ENCODE data around the gene MSANTD2. TPM values are rescaled to one million over a fixed set of nuclear protein-coding genes. Genes with fewer than 3 reads are reported as not detected.

The MSANTD2 gene
- polyA plus RNA-seq, 1 of the 3 experiments (the other 2 are of a cell fraction) = 6.4 TPM

GRCh38 chr11:124841840-124842239 lies 41.6 kb upstream of the MSANTD2 start:
- H3K9ac ChIP-seq = no peak overlapping the region
- H3K9me3 ChIP-seq = no peaks in the 10 kb centered on the region
- 52% methylated on average over 2 of the region's 2 CpGs for WGBS (ENCODE audit: low lambda C conversion rate)
- H4K20me1 ChIP-seq (ENCODE audit: insufficient read depth) = no peaks in the 10 kb centered on the region
- H3K4me2 ChIP-seq = no peak overlapping the region
- no peak overlapping the region for H2AFZ ChIP-seq (ENCODE audit: low read depth)
- no peaks in the 10 kb centered on the region for H3K9me2 ChIP-seq
- H3F3A ChIP-seq (replicated peaks; ENCODE audit: insufficient read depth) = peaks cover 10% of the 10 kb centered on the region
- H3K4me1 ChIP-seq (ENCODE audit: control insufficient read depth in 1 of 2, insufficient read depth in 2 of 2, low read depth in 1 of 2, low read length in 1 of 2) = peaks cover 3 to 14% of the 10 kb centered on the region in 2 experiments; a peak in 2 of 4 replicates
- ChIA-PET POLR2A (no interaction called here), CTCF (interaction anchor here (2.0 to 17.8 kb wide), 3 partner anchors 27 to 198 kb away, joined by 8 to 220 read pairs (median 8); partner anchors contain the start of gene ROBO3)
- TF ChIP-seq MXI1 (IDR thresholded peaks at IDR 0.05; ENCODE audit: low read depth, low read length) = no peak
- no peak overlapping the region for H3K4me3 ChIP-seq (ENCODE audit: low read depth in 2 of 2, low read length in 1 of 2)
- no peak for DNase-seq
- H3K27ac ChIP-seq (ENCODE audit: low read depth in 2 of 2, low read length in 1 of 2) = no peak overlapping the region
- H3K27me3 ChIP-seq (ENCODE audit: insufficient read depth) = peaks cover 36% of the 10 kb centered on the region; the same call in 1 of the 2 replicates
- H3K79me2 ChIP-seq (ENCODE audit: insufficient read depth) = no peaks in the 10 kb centered on the region
- H3K36me3 ChIP-seq (replicated peaks in 1 of 2; ENCODE audit: control insufficient read depth in 1 of 2, insufficient read depth in 2 of 2, low read length in 1 of 2) = no peaks in the 10 kb centered on the region

GRCh38 chr11:124841201-124841600 lies 41.0 kb upstream of the MSANTD2 start:
- TF ChIP-seq FOSL2 (IDR thresholded peaks at IDR 0.05; ENCODE audit: borderline replicate concordance, low read depth) = no peak
- no peak for TF ChIP-seq USF1 (IDR thresholded peaks at IDR 0.05; ENCODE audit: borderline replicate concordance, low read depth)
- TF ChIP-seq MAX (IDR thresholded peaks at IDR 0.05; ENCODE audit: low read depth) = no peak
- TF ChIP-seq TCF12 (IDR thresholded peaks at IDR 0.05) = no peak
- TF ChIP-seq USF2 (IDR thresholded peaks at IDR 0.05; ENCODE audit: borderline replicate concordance, low read depth, low read length) = no peak
- TF ChIP-seq RFX5 (IDR thresholded peaks at IDR 0.05; ENCODE audit: low read length) = no peak
- no peak for TF ChIP-seq SIN3A (IDR thresholded peaks at IDR 0.05; ENCODE audit: borderline replicate concordance, low read depth, low read length)
- no peaks in the 10 kb centered on the region for H3K9me3 ChIP-seq
- ChIA-PET POLR2A (no interaction called here), CTCF (interaction anchor here (2.0 to 17.8 kb wide), 2 partner anchors 27 to 197 kb away, joined by 8 to 220 read pairs; partner anchors contain the start of gene ROBO3)
- H4K20me1 ChIP-seq (ENCODE audit: insufficient read depth) = no peaks in the 10 kb centered on the region
- H3K79me2 ChIP-seq (ENCODE audit: insufficient read depth) = no peaks in the 10 kb centered on the region
- no peak overlapping the region for H3K4me2 ChIP-seq
- peaks cover 35% of the 10 kb centered on the region; the same call in 1 of the 2 replicates for H3K27me3 ChIP-seq (ENCODE audit: insufficient read depth)
- no peaks in the 10 kb centered on the region for H3K9me2 ChIP-seq
- H3K36me3 ChIP-seq (replicated peaks in 1 of 2; ENCODE audit: control insufficient read depth in 1 of 2, insufficient read depth in 2 of 2, low read length in 1 of 2) = no peaks in the 10 kb centered on the region
- H2AFZ ChIP-seq (ENCODE audit: low read depth) = no peak overlapping the region
- H3F3A ChIP-seq (replicated peaks; ENCODE audit: insufficient read depth) = peaks cover 10% of the 10 kb centered on the region
- no peak overlapping the region for H3K27ac ChIP-seq (ENCODE audit: low read depth in 2 of 2, low read length in 1 of 2)
- H3K4me1 ChIP-seq (ENCODE audit: control insufficient read depth in 1 of 2, insufficient read depth in 2 of 2, low read depth in 1 of 2, low read length in 1 of 2) = peaks cover 3 to 14% of the 10 kb centered on the region in 2 experiments; a peak in 2 of 4 replicates
- no peak for DNase-seq
- H3K4me3 ChIP-seq (ENCODE audit: low read depth in 2 of 2, low read length in 1 of 2) = no peak overlapping the region
- WGBS (ENCODE audit: low lambda C conversion rate) = 51% methylated on average over 3 of the region's 3 CpGs
- H3K9ac ChIP-seq = no peak overlapping the region

- Histone ChIP-seq H3K9me3 (no peaks in the 10 kb centered on the region), H3F3A (replicated peaks; ENCODE audit: insufficient read depth) (peaks cover 10% of the 10 kb centered on the region), H3K4me3 (ENCODE audit: low read depth in 2 of 2, low read length in 1 of 2) (no peak overlapping the region), H3K9ac (no peak overlapping the region), H3K79me2 (ENCODE audit: insufficient read depth) (no peaks in the 10 kb centered on the region), H3K4me1 (ENCODE audit: control insufficient read depth in 1 of 2, insufficient read depth in 2 of 2, low read depth in 1 of 2, low read length in 1 of 2) (peaks cover 3 to 14% of the 10 kb centered on the region in 2 experiments; a peak in 2 of 4 replicates), H3K9me2 (no peaks in the 10 kb centered on the region), H3K27me3 (ENCODE audit: insufficient read depth) (peaks cover 29% of the 10 kb centered on the region; the same call in 1 of the 2 replicates), H2AFZ (ENCODE audit: low read depth) (no peak overlapping the region), H3K4me2 (no peak overlapping the region), H3K36me3 (replicated peaks in 1 of 2; ENCODE audit: control insufficient read depth in 1 of 2, insufficient read depth in 2 of 2, low read length in 1 of 2) (no peaks in the 10 kb centered on the region), H3K27ac (ENCODE audit: low read depth in 2 of 2, low read length in 1 of 2) (no peak overlapping the region), H4K20me1 (ENCODE audit: insufficient read depth) (no peaks in the 10 kb centered on the region)
- WGBS (ENCODE audit: low lambda C conversion rate) = 78% methylated on average over 1 of the region's 1 CpG
- ChIA-PET POLR2A (no interaction called here), CTCF (interaction anchor here (6.3 to 17.8 kb wide), 2 partner anchors 28 to 196 kb away, joined by 33 to 220 read pairs; partner anchors contain the start of gene ROBO3)
- DNase-seq = no peak
- TF ChIP-seq TEAD4 (IDR thresholded peaks at IDR 0.05; ENCODE audit: borderline replicate concordance, insufficient read depth) (no peak), MXI1 (IDR thresholded peaks at IDR 0.05; ENCODE audit: low read depth, low read length) (no peak), CHD2 (IDR thresholded peaks at IDR 0.05; ENCODE audit: low read length, partially characterized antibody) (no peak), MEF2A (IDR thresholded peaks at IDR 0.05; ENCODE audit: borderline replicate concordance, low read depth) (no peak), ZBTB33 (IDR thresholded peaks at IDR 0.05; ENCODE audit: borderline replicate concordance, low read depth) (no peak), SMC3 (IDR thresholded peaks at IDR 0.05; ENCODE audit: low read depth, low read length) (no peak), FOXJ3 (CRISPR knock-in tag; IDR thresholded peaks at IDR 0.05) (no peak)
Measured at GRCh38 chr11:124840666-124841065, 40.5 kb upstream of the MSANTD2 start.

All from SK-N-SH (cell line).